HepG2 (cell line): ENCODE data around the gene SFT2D1. TPM values are rescaled to one million over a fixed set of nuclear protein-coding genes. Genes with fewer than 3 reads are reported as not detected.

ENCODE experiments used
- ARID3A ChIP-seq: IDR thresholded peaks from 2 replicates; pipeline ENCODE4 v1.6.1; 2012; ENCODE audit warnings: low read depth, low read length, improper control_type of control experiment
- ATF4 ChIP-seq, 2 experiments: fragments of 450-650 bp in 1 of 2; sonication (generic) in 1 of 2; formaldehyde crosslinking; IDR thresholded peaks; 2 replicates each; pipeline versions ENCODE4 v1.5.0 to v1.8.0; 2020 to 2022; ENCODE audit warnings: mild to moderate bottlenecking in 1 of 2, missing genetic modification reagents in 1 of 2
- ATRX ChIP-seq: sonication (generic); formaldehyde crosslinking; IDR thresholded peaks from 2 replicates; pipeline ENCODE4 v1.4.0; 2020; ENCODE audit warnings: missing genetic modification reagents, borderline replicate concordance
- GABPB1 ChIP-seq: IDR thresholded peaks from 2 replicates; pipeline ENCODE4 v1.6.1; 2016; ENCODE audit warnings: mild to moderate bottlenecking, missing genetic modification reagents, moderate library complexity, missing compliant biosample characterization
- HNRNPH1 ChIP-seq: fragments of 200-400 bp; formaldehyde crosslinking; optimal IDR thresholded peaks from 2 replicates; pipeline ENCODE3; 2017; ENCODE audit warnings: mild to moderate bottlenecking, low read depth, low read length
- IRF2 ChIP-seq: IDR thresholded peaks from 2 replicates; pipeline ENCODE4 v1.6.1; 2018; ENCODE audit warnings: missing genetic modification reagents, missing compliant biosample characterization
- MED13 ChIP-seq: sonication (generic); formaldehyde crosslinking; IDR thresholded peaks from 2 replicates; pipeline ENCODE4 v1.5.0; 2020; ENCODE audit warnings: missing genetic modification reagents
- MEF2D ChIP-seq: sonication (generic); formaldehyde crosslinking; IDR thresholded peaks from 2 replicates; pipeline ENCODE4 v1.5.1; 2020; ENCODE audit warnings: mild to moderate bottlenecking, missing genetic modification reagents
- MLLT10 ChIP-seq: sonication (generic); formaldehyde crosslinking; IDR thresholded peaks from 2 replicates; pipeline ENCODE4 v1.4.0; 2020; ENCODE audit warnings: missing genetic modification reagents
- SUZ12 ChIP-seq: fragments of 150-350 bp; IDR thresholded peaks from 2 replicates; pipeline ENCODE4 v1.6.1; 2014; ENCODE audit warnings: low read depth, low read length
- TBX3 ChIP-seq: fragments of 450-650 bp; IDR thresholded peaks from 2 replicates; pipeline ENCODE4 v1.6.1; 2017; ENCODE audit warnings: antibody characterized with exemption, mild to moderate bottlenecking, inconsistent platforms, borderline replicate concordance
- TEF ChIP-seq: sonication (generic); formaldehyde crosslinking; IDR thresholded peaks from 2 replicates; pipeline ENCODE4 v1.5.0; 2020; ENCODE audit warnings: missing genetic modification reagents
- YEATS2 ChIP-seq: sonication (generic); formaldehyde crosslinking; IDR thresholded peaks from 2 replicates; pipeline ENCODE4 v1.4.0; 2020; ENCODE audit warnings: missing genetic modification reagents, borderline replicate concordance
- YEATS4 ChIP-seq: sonication (generic); formaldehyde crosslinking; IDR thresholded peaks from 2 replicates; pipeline ENCODE4 v1.4.0; 2020; ENCODE audit warnings: missing genetic modification reagents, borderline replicate concordance
- ZBTB3 ChIP-seq: sonication (generic); formaldehyde crosslinking; IDR thresholded peaks from 2 replicates; pipeline ENCODE4 v1.4.0; 2020; ENCODE audit warnings: low read depth, mild to moderate bottlenecking, moderate library complexity, missing genetic modification reagents, borderline replicate concordance
- ZNF225 ChIP-seq: sonication (generic); formaldehyde crosslinking; IDR thresholded peaks from 2 replicates; pipeline ENCODE4 v1.4.0; 2020; ENCODE audit warnings: mild to moderate bottlenecking, missing genetic modification reagents
- ZNF251 ChIP-seq: sonication (generic); formaldehyde crosslinking; IDR thresholded peaks from 2 replicates; pipeline ENCODE4 v1.9.0; 2021; ENCODE audit warnings: mild to moderate bottlenecking, missing genetic modification reagents
- ZNF414 ChIP-seq: sonication (generic); formaldehyde crosslinking; IDR thresholded peaks from 2 replicates; pipeline ENCODE4 v1.5.0; 2020; ENCODE audit warnings: missing genetic modification reagents
- ZNF740 ChIP-seq: sonication (generic); formaldehyde crosslinking; IDR thresholded peaks from 2 replicates; pipeline ENCODE4 v1.4.0; 2020; ENCODE audit warnings: missing genetic modification reagents
- ZNF746 ChIP-seq: sonication (generic); formaldehyde crosslinking; IDR thresholded peaks from 2 replicates; pipeline ENCODE4 v1.8.0; 2022; ENCODE audit warnings: mild to moderate bottlenecking, missing genetic modification reagents
- ZNF773 ChIP-seq: sonication (generic); formaldehyde crosslinking; IDR thresholded peaks from 2 replicates; pipeline ENCODE4 v1.4.0; 2020; ENCODE audit warnings: missing genetic modification reagents, borderline replicate concordance
- ZNF777 ChIP-seq: sonication (generic); formaldehyde crosslinking; IDR thresholded peaks from 2 replicates; pipeline ENCODE4 v1.4.0; 2020; ENCODE audit warnings: missing genetic modification reagents
- polyA plus RNA-seq, 8 experiments: library from polyadenylated mRNA; depleted of rRNA in 3 of 8; stranded (reverse) in 7 of 8; unstranded in 1 of 8; fragments of >200 nt; fragmentation: Illumina TruSeq in 4 of 8; extraction: Trizol in 4 of 8; gene quantifications; 2 replicates each; pipeline versions ENCODE4 v1.2.1 to v1.2.3, GENCODE V29; 2011 to 2016; ENCODE audit warnings: low read depth in 4 of 8, missing spikeins in 1 of 8, mixed read lengths in 1 of 8; ENCODE audit not compliant: insufficient read depth in 1 of 8
- total RNA-seq, 5 experiments: library from RNA; depleted of rRNA; stranded (reverse); fragments of >200 nt; fragmentation: Illumina TruSeq; extraction: Trizol; gene quantifications; 2 replicates each; pipeline ENCODE4 v1.2.3, GENCODE V29; 2016; ENCODE audit warnings: low read depth in 1 of 5
- TF ChIP-seq, protein P1 (sequence below): sonication (generic); formaldehyde crosslinking; IDR thresholded peaks from 2 replicates; pipeline ENCODE4 v1.5.1; 2020; ENCODE audit warnings: missing genetic modification reagents, mild to moderate bottlenecking, borderline replicate concordance

SFT2D1 gene
- total and polyA plus RNA-seq, 2 of the 13 experiments (the other 11 are each of a cell fraction or from before 2014, with no cell fraction given) = 115 to 147 TPM

GRCh38 chr6:166382933-166383801, 40.8 kb upstream of the SFT2D1 start, which contains the start of gene MPC1 (continued):
- TF ChIP-seq ARID3A (no peak; the same call in 1 of the 2 replicates), IRF2 (CRISPR knock-in tag) (peak; percentile 58), ZNF777 (CRISPR knock-in tag) (peak; percentile 81), YEATS4 (CRISPR knock-in tag) (peak; percentile 99), HNRNPH1 (no peak), GABPB1 (peak; percentile 80), SUZ12 (no peak), MEF2D (CRISPR knock-in tag) (no peak), ZBTB3 (CRISPR knock-in tag) (0 out of 2 replicates have a peak, but pooled peaks have one; percentile 19), MLLT10 (CRISPR knock-in tag) (no peak), YEATS2 (CRISPR knock-in tag) (peak; percentile 29; the same call in 1 of the 2 replicates), ZNF414 (peak; percentile 28; the same call in 1 of the 2 replicates), ZNF746 (no peak), ATF4 (CRISPR knock-in tag; IDR thresholded peaks at IDR 0.05) (peak in 1 of 2 experiments; percentile 66; a peak in 1 of 4 replicates), TBX3 (peak; percentile 30; the same call in 1 of the 2 replicates), TEF (CRISPR knock-in tag) (peak; percentile 54; the same call in 1 of the 2 replicates), ZNF740 (peak; percentile 34; the same call in 1 of the 2 replicates), ZNF225 (CRISPR knock-in tag) (peak; percentile 50; the same call in 1 of the 2 replicates), ZNF773 (no peak), ZNF251 (CRISPR knock-in tag) (no peak), ATRX (CRISPR knock-in tag) (no peak), MED13 (CRISPR knock-in tag) (peak; percentile 62; the same call in 1 of the 2 replicates)
- TF ChIP-seq, protein P1, sequence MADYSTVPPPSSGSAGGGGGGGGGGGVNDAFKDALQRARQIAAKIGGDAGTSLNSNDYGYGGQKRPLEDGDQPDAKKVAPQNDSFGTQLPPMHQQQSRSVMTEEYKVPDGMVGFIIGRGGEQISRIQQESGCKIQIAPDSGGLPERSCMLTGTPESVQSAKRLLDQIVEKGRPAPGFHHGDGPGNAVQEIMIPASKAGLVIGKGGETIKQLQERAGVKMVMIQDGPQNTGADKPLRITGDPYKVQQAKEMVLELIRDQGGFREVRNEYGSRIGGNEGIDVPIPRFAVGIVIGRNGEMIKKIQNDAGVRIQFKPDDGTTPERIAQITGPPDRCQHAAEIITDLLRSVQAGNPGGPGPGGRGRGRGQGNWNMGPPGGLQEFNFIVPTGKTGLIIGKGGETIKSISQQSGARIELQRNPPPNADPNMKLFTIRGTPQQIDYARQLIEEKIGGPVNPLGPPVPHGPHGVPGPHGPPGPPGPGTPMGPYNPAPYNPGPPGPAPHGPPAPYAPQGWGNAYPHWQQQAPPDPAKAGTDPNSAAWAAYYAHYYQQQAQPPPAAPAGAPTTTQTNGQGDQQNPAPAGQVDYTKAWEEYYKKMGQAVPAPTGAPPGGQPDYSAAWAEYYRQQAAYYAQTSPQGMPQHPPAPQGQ = no peak; the same call in 1 of the 2 replicates
